Loucy (cell line): ENCODE results near the gene NSD2.
A peak's percentile ranks its signal among the peaks of the same experiment; 100 is the strongest.

ENCODE experiments used
- H2AFZ ChIP-seq: fragments of 200-600 bp; sonication (generic); 2 replicates; pipeline ENCODE4 v1.6.0; 2016; ENCODE audit warnings: antibody characterized with exemption, mild to moderate bottlenecking, low read length, moderate library complexity
- H3F3A ChIP-seq: fragments of 200-600 bp; 2 replicates; pipeline ENCODE4 v1.6.0; 2016; ENCODE audit warnings: antibody characterized with exemption, low read depth, mild to moderate bottlenecking
- H3K27me3 ChIP-seq: fragments of 200-600 bp; sonication (generic); 2 replicates; pipeline ENCODE4 v1.6.1; 2014; ENCODE audit warnings: low read length, mild to moderate bottlenecking; ENCODE audit not compliant: insufficient read depth, poor library complexity, severe bottlenecking
- H3K36me3 ChIP-seq: fragments of 200-600 bp; sonication (generic); 2 replicates; pipeline ENCODE4 v1.6.1; 2016; ENCODE audit warnings: low read length; ENCODE audit not compliant: insufficient read depth
- H3K4me1 ChIP-seq: fragments of 200-600 bp; sonication (generic); 2 replicates; pipeline ENCODE4 v1.5.1; 2014; ENCODE audit warnings: low read length, mild to moderate bottlenecking; ENCODE audit not compliant: insufficient read depth, poor library complexity, severe bottlenecking
- H3K4me2 ChIP-seq: fragments of 200-600 bp; sonication (generic); 2 replicates; pipeline ENCODE4 v1.6.0; 2014; ENCODE audit warnings: antibody characterized with exemption, low read length, low read depth, mild to moderate bottlenecking; ENCODE audit not compliant: poor library complexity, severe bottlenecking
- H3K4me3 ChIP-seq: fragments of 200-600 bp; sonication (generic); 2 replicates; pipeline ENCODE4 v1.5.1; 2014; ENCODE audit warnings: low read length, mild to moderate bottlenecking, mixed read lengths; ENCODE audit not compliant: poor library complexity, severe bottlenecking
- H3K79me2 ChIP-seq: fragments of 200-600 bp; sonication (generic); 2 replicates; pipeline ENCODE4 v1.6.1; 2014; ENCODE audit warnings: low read length; ENCODE audit not compliant: insufficient read depth
- H3K9ac ChIP-seq: fragments of 200-600 bp; sonication (generic); 2 replicates; pipeline ENCODE4 v1.6.0; 2014; ENCODE audit warnings: mild to moderate bottlenecking, low read depth, low read length, moderate library complexity; ENCODE audit not compliant: poor library complexity, severe bottlenecking
- H3K9me2 ChIP-seq: fragments of 200-600 bp; sonication (generic); replicated peaks from 2 replicates; pipeline ENCODE4 v1.6.1; 2016; ENCODE audit warnings: low read depth, low read length, mixed read lengths
- H3K9me3 ChIP-seq: fragments of 200-600 bp; sonication (generic); 2 replicates; pipeline ENCODE4 v1.6.1; 2014; ENCODE audit warnings: mild to moderate bottlenecking, antibody characterized with exemption, low read length, low read depth; ENCODE audit not compliant: insufficient read depth
- H4K20me1 ChIP-seq: fragments of 200-600 bp; sonication (generic); 2 replicates; pipeline ENCODE4 v1.6.0; 2014; ENCODE audit warnings: antibody characterized with exemption, low read length, mild to moderate bottlenecking; ENCODE audit not compliant: insufficient read depth, poor library complexity, severe bottlenecking
- EZH2phosphoT487 ChIP-seq: fragments of 200-600 bp; IDR thresholded peaks from 2 replicates; pipeline ENCODE4 v1.6.1; 2018; ENCODE audit warnings: antibody characterized with exemption, mild to moderate bottlenecking, moderate library complexity, borderline replicate concordance
- TF ChIP-seq, protein P1 (sequence below): fragments of 200-600 bp; sonication (generic); conservative IDR thresholded peaks from 2 replicates; pipeline ENCODE4 v1.5.1; 2014; ENCODE audit warnings: mild to moderate bottlenecking, antibody characterized with exemption, low read length

NSD2 gene

DNA sequence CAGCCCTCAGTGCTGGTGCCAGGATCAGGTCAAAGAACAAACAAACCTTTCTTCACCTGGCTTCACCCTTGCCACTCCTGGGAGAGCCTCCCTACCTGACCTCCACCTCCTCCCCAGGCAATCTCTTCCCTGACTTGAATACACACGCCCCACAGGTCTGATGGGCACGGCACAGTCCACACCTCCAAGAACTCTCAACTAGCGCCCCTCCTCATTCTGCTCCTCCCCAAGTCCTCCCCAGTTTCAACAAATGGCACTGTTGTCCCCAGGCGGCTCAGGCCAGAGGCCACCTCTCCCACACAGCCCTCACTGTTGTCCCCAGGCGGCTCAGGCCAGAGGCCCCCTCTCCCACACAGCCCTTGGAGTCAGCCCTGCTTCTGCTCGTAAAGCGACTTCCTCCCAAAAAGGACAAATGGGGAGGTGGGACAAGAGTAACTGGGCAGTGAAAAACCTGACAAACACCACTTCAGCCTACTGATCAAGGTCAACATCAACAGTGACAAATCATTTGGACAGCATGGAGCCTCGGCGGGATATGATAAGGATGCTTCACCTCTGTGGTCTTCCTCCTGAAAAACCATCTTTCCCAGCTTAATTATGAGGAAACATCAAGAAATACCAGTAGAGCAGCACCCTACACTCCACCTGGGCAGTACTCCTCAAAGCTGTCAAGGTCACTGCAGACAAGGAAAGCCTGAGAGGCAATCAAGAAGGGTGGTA lies 18.1 kb upstream of the NSD2 start:
- H3K27me3 ChIP-seq, result no peaks in the 10 kb centered on the region
- peak overlapping the region; percentile 13 for H3K9ac ChIP-seq
- peak overlapping the region; percentile 35 for H3K4me3 ChIP-seq
- peak overlapping the region; percentile 43 for H3K4me2 ChIP-seq
- no peaks in the 10 kb centered on the region for H3K9me2 ChIP-seq
- H2AFZ ChIP-seq, result no peak overlapping the region
- TF ChIP-seq, protein P1, sequence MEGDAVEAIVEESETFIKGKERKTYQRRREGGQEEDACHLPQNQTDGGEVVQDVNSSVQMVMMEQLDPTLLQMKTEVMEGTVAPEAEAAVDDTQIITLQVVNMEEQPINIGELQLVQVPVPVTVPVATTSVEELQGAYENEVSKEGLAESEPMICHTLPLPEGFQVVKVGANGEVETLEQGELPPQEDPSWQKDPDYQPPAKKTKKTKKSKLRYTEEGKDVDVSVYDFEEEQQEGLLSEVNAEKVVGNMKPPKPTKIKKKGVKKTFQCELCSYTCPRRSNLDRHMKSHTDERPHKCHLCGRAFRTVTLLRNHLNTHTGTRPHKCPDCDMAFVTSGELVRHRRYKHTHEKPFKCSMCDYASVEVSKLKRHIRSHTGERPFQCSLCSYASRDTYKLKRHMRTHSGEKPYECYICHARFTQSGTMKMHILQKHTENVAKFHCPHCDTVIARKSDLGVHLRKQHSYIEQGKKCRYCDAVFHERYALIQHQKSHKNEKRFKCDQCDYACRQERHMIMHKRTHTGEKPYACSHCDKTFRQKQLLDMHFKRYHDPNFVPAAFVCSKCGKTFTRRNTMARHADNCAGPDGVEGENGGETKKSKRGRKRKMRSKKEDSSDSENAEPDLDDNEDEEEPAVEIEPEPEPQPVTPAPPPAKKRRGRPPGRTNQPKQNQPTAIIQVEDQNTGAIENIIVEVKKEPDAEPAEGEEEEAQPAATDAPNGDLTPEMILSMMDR, result no peak
- no peak for TF ChIP-seq EZH2phosphoT487
- peaks cover 70% of the 10 kb centered on the region for H3K79me2 ChIP-seq
- H4K20me1 ChIP-seq, result peaks cover 25% of the 10 kb centered on the region
- H3K4me1 ChIP-seq, result peaks cover 40% of the 10 kb centered on the region
- H3K9me3 ChIP-seq, result no peaks in the 10 kb centered on the region
- H3K36me3 ChIP-seq, result no peaks in the 10 kb centered on the region
- no peaks in the 10 kb centered on the region for H3F3A ChIP-seq

- Histone ChIP-seq H4K20me1 (peaks cover 25% of the 10 kb centered on the region), H3K9ac (peak overlapping the region; percentile 82), H3K4me1 (peaks cover 40% of the 10 kb centered on the region), H3K36me3 (no peaks in the 10 kb centered on the region), H3K27me3 (no peaks in the 10 kb centered on the region), H2AFZ (no peak overlapping the region), H3K4me2 (peak overlapping the region; percentile 97), H3K9me2 (no peaks in the 10 kb centered on the region), H3K9me3 (no peaks in the 10 kb centered on the region), H3K4me3 (peak overlapping the region; percentile 97), H3F3A (no peaks in the 10 kb centered on the region), H3K79me2 (peaks cover 68% of the 10 kb centered on the region)
- no peak for TF ChIP-seq EZH2phosphoT487
- TF ChIP-seq, protein P1, result no peak
Measured at GRCh38 chr4:1854752-1855151, 16.4 kb upstream of the NSD2 start.

GRCh38 chr4:1855333-1856070 lies 15.7 kb upstream of the NSD2 start:
- Histone ChIP-seq H3K4me1 (peaks cover 40% of the 10 kb centered on the region), H4K20me1 (peaks cover 25% of the 10 kb centered on the region), H3K4me3 (peak overlapping the region; percentile 97), H3F3A (no peaks in the 10 kb centered on the region), H3K9me2 (no peaks in the 10 kb centered on the region), H3K9me3 (no peaks in the 10 kb centered on the region), H2AFZ (peak overlapping the region; percentile 81), H3K9ac (peak overlapping the region; percentile 82), H3K27me3 (no peaks in the 10 kb centered on the region), H3K36me3 (no peaks in the 10 kb centered on the region), H3K4me2 (peak overlapping the region; percentile 97), H3K79me2 (peaks cover 62% of the 10 kb centered on the region)
- TF ChIP-seq, protein P1, result no peak
- no peak for TF ChIP-seq EZH2phosphoT487
